ENCODE measurements around the gene KCNH2.

DNA sequence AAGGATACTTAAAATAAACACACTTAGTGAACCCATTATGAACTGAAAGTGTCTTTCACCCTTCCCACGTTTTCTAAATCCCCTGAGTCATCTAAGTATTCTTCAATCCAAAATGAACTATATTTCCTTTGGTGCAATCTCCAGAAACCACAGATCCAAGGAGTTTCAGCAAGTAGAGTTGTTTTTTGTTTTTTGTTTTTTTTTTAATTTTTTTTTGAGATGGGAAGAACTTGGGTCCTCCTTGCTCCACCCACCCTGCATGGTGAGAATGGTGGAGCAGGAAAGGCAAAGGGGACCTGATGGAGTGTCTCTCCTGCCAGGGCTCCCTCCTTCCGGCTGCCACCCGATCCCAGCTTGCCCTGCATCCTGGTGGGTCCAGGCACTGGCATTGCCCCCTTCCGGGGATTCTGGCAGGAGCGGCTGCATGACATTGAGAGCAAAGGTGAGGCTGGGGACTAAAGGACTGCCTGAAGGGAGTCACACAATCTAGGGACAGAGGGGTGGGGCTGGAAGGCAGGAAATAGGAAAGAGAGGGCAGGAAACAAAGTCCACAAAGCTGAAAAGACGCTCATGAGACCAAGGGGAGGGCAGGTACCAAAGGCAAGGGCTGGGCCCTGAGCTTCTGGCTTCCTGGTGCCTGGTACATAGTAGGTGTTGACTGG lies 34.0 kb upstream of the KCNH2 start:
- TF ChIP-seq HNRNPH1 (optimal IDR thresholded peaks at IDR 0.05; ENCODE audit: low read depth, low read length) = no peak
- TF ChIP-seq, protein P1, sequence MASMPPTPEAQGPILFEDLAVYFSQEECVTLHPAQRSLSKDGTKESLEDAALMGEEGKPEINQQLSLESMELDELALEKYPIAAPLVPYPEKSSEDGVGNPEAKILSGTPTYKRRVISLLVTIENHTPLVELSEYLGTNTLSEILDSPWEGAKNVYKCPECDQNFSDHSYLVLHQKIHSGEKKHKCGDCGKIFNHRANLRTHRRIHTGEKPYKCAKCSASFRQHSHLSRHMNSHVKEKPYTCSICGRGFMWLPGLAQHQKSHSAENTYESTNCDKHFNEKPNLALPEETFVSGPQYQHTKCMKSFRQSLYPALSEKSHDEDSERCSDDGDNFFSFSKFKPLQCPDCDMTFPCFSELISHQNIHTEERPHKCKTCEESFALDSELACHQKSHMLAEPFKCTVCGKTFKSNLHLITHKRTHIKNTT (CRISPR knock-in tag; IDR thresholded peaks at IDR 0.05) = no peak
- peak; percentile 54; the same call in 1 of the 2 replicates for TF ChIP-seq FOXP4 (CRISPR knock-in tag; IDR thresholded peaks at IDR 0.05)
- no peak for TF ChIP-seq NCOA1 (CRISPR knock-in tag; IDR thresholded peaks at IDR 0.05)
- TF ChIP-seq FOXK2 (IDR thresholded peaks at IDR 0.05) = no peak
- TF ChIP-seq CBX5 (CRISPR knock-in tag; IDR thresholded peaks at IDR 0.05; ENCODE audit: borderline replicate concordance) = no peak; the same call in 1 of the 2 replicates
- TF ChIP-seq, protein P2, sequence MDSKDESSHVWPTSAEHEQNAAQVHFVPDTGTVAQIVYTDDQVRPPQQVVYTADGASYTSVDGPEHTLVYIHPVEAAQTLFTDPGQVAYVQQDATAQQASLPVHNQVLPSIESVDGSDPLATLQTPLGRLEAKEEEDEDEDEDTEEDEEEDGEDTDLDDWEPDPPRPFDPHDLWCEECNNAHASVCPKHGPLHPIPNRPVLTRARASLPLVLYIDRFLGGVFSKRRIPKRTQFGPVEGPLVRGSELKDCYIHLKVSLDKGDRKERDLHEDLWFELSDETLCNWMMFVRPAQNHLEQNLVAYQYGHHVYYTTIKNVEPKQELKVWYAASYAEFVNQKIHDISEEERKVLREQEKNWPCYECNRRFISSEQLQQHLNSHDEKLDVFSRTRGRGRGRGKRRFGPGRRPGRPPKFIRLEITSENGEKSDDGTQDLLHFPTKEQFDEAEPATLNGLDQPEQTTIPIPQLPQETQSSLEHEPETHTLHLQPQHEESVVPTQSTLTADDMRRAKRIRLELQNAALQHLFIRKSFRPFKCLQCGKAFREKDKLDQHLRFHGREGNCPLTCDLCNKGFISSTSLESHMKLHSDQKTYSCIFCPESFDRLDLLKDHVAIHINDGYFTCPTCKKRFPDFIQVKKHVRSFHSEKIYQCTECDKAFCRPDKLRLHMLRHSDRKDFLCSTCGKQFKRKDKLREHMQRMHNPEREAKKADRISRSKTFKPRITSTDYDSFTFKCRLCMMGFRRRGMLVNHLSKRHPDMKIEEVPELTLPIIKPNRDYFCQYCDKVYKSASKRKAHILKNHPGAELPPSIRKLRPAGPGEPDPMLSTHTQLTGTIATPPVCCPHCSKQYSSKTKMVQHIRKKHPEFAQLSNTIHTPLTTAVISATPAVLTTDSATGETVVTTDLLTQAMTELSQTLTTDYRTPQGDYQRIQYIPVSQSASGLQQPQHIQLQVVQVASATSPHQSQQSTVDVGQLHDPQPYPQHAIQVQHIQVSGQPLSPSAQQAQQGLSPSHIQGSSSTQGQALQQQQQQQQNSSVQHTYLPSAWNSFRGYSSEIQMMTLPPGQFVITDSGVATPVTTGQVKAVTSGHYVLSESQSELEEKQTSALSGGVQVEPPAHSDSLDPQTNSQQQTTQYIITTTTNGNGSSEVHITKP (CRISPR knock-in tag; IDR thresholded peaks at IDR 0.05; ENCODE audit: low read depth) = 0 out of 2 replicates have a peak, but pooled peaks have one; percentile 39
- TF ChIP-seq ZZZ3 (CRISPR knock-in tag; IDR thresholded peaks at IDR 0.05; ENCODE audit: borderline replicate concordance) = no peak
- TF ChIP-seq ZNF263 (CRISPR knock-in tag; IDR thresholded peaks at IDR 0.05) = no peak
- TF ChIP-seq ZBTB7A (CRISPR knock-in tag; IDR thresholded peaks at IDR 0.05) = no peak
- TF ChIP-seq ZNF160 (CRISPR knock-in tag; IDR thresholded peaks at IDR 0.05) = no peak
- no peak for TF ChIP-seq E2F1 (CRISPR knock-in tag; IDR thresholded peaks at IDR 0.05)
- TF ChIP-seq FOXK1 (CRISPR knock-in tag; IDR thresholded peaks at IDR 0.05; ENCODE audit: borderline replicate concordance, low read depth) = no peak
- TF ChIP-seq ZNF33A (CRISPR knock-in tag; IDR thresholded peaks at IDR 0.05; ENCODE audit: borderline replicate concordance) = no peak

Data from HepG2 (cell line).